Panc1 (cell line): ENCODE measurements around the gene TRIM33. TPM values are rescaled to one million over a fixed set of nuclear protein-coding genes. Genes with fewer than 3 reads are reported as not detected.

Experiments used
- ATAC-seq: fragments of 200-7000 bp; cut with Tn5 transposase; 2 replicates; pipeline ENCODE4 v1.9.1; 2020; ENCODE audit warnings: mild to moderate bottlenecking, moderate library complexity
- BruUV-seq: library from RNA; stranded (reverse); fragments of 400-500 nt; replicated peaks from 2 replicates; lab custom pipeline; 2021; lab: Mats Ljungman, UMichigan
- CTCF ChIA-PET: fragments of 300-600 bp; sonication (Branson Sonifier 250); formaldehyde crosslinking; loops from one replicate; lab custom pipeline; 2022; ENCODE audit warnings: antibody characterized with exemption; lab: Charles Lee
- POLR2A ChIA-PET: fragments of 300-600 bp; sonication (Branson Sonifier 250); formaldehyde crosslinking; loops from one replicate; lab custom pipeline; 2022; ENCODE audit warnings: antibody characterized with exemption; lab: Charles Lee
- DNase-seq: peaks from one replicate; pipeline ENCODE4 v3.0.0-alpha.2; 2010; ENCODE audit warnings: low read depth, low spot score
- H3K27ac ChIP-seq: 2 replicates; pipeline ENCODE4 v1.5.1; 2011; ENCODE audit warnings: mild to moderate bottlenecking, low read length, inconsistent platforms
- H3K27me3 ChIP-seq: fragments of 200-500 bp; sonication (Bioruptor generic); 2 replicates; pipeline ENCODE4 v1.6.0; 2014; ENCODE audit warnings: low read length, inconsistent platforms; ENCODE audit not compliant: control insufficient read depth, insufficient read depth
- H3K36me3 ChIP-seq: fragments of 200-500 bp; sonication (Bioruptor generic); 2 replicates; pipeline ENCODE4 v1.5.1; 2014; ENCODE audit warnings: inconsistent platforms, mild to moderate bottlenecking, low read length, moderate library complexity; ENCODE audit not compliant: control insufficient read depth, insufficient read depth
- H3K4me1 ChIP-seq: 2 replicates; pipeline ENCODE4 v1.5.1; 2011; ENCODE audit warnings: inconsistent platforms, mild to moderate bottlenecking, low read length, moderate library complexity; ENCODE audit not compliant: control insufficient read depth, insufficient read depth
- H3K4me3 ChIP-seq, 2 experiments: 2 replicates each; pipeline ENCODE4 v1.5.1; 2011 to 2012; ENCODE audit warnings: low read depth in 2 of 2, low read length in 2 of 2, mild to moderate bottlenecking in 2 of 2, inconsistent platforms in 1 of 2, moderate library complexity in 1 of 2
- H3K9me3 ChIP-seq: fragments of 200-500 bp; sonication (Bioruptor generic); 2 replicates; pipeline ENCODE4 v1.5.1; 2014; ENCODE audit warnings: low read depth, mild to moderate bottlenecking, inconsistent platforms, low read length, moderate library complexity; ENCODE audit not compliant: control insufficient read depth, insufficient read depth
- CTCF ChIP-seq: fragments of 450-650 bp; IDR thresholded peaks from 2 replicates; pipeline ENCODE4 v1.5.1; 2017; ENCODE audit warnings: mild to moderate bottlenecking
- POLR2AphosphoS5 ChIP-seq: IDR thresholded peaks from 2 replicates; pipeline ENCODE4 v1.6.1; 2012; ENCODE audit warnings: mild to moderate bottlenecking, low read depth, low read length, moderate library complexity
- REST ChIP-seq, 2 experiments: IDR thresholded peaks; 2 replicates each; pipeline ENCODE4 v1.6.1; 2011 to 2012; ENCODE audit warnings: low read depth in 2 of 2, control low read depth in 1 of 2, low read length in 1 of 2, mild to moderate bottlenecking in 1 of 2, moderate library complexity in 1 of 2; ENCODE audit not compliant: insufficient read depth in 1 of 2
- SIN3A ChIP-seq: IDR thresholded peaks from 2 replicates; pipeline ENCODE4 v1.6.1; 2012; ENCODE audit warnings: low read depth, mild to moderate bottlenecking, low read length, moderate library complexity, borderline replicate concordance; ENCODE audit not compliant: insufficient read depth
- TCF7L2 ChIP-seq: IDR thresholded peaks from 2 replicates; pipeline ENCODE4 v1.6.1; 2011; ENCODE audit warnings: mild to moderate bottlenecking, low read depth, low read length, inconsistent platforms
- in situ Hi-C: cut with HindIII; loops from 2 replicates; pipeline ENCODE4 v1.10.0; 2016; ENCODE audit warnings: low sequenced_read_pairs, low pct_unique_long_range_greater_than_20kb
- intact Hi-C: fragments of 100-400 bp; cut with micrococcal nuclease; formaldehyde crosslinking; loops from one replicate; pipeline ENCODE4 v1.10.0; 2022; ENCODE audit not compliant: unreplicated experiment
- total RNA-seq: library from RNA; stranded (reverse); gene quantifications from one replicate; pipeline ENCODE4 v1.2.1, GENCODE V29; 2021; ENCODE audit not compliant: unreplicated experiment

TRIM33 gene
- total RNA-seq, 1 experiment from 2014 or later = 22.2 TPM

GRCh38 chr1:114386129-114387009, 124.6 kb downstream of the TRIM33 start:
- no peak overlapping the region for H3K4me3 ChIP-seq
- no peaks in the 10 kb centered on the region for H3K9me3 ChIP-seq
- H3K27me3 ChIP-seq = no peaks in the 10 kb centered on the region
- no peak for DNase-seq
- no peaks in the 10 kb centered on the region for H3K36me3 ChIP-seq
- CTCF ChIA-PET = interaction anchor here (0.5 to 0.6 kb wide), 2 partner anchors 13 to 601 kb away, joined by 6 to 15 read pairs; no protein-coding TSS in a partner anchor
- H3K27ac ChIP-seq = no peak overlapping the region
- intact Hi-C loops (no loop called here), in situ Hi-C loops (no loop called here)
- no peaks in the 10 kb centered on the region for H3K4me1 ChIP-seq
- TF ChIP-seq REST (IDR thresholded peaks at IDR 0.05; ENCODE audit: insufficient read depth in 1 of 2, low read depth in 2 of 2, low read length in 1 of 2) (no peak), CTCF (no peak), POLR2AphosphoS5 (no peak), TCF7L2 (no peak), SIN3A (no peak)
- POLR2A ChIA-PET = no interaction called here
- BruUV-seq = no TSS peak
- no peak for ATAC-seq

- no TSS peak for BruUV-seq
- CTCF ChIA-PET = no interaction called here
- intact Hi-C loops = no loop called here
- no peak overlapping the region for H3K4me3 ChIP-seq
- in situ Hi-C loops = no loop called here
- no peaks in the 10 kb centered on the region for H3K9me3 ChIP-seq
- no peaks in the 10 kb centered on the region for H3K27me3 ChIP-seq
- no peaks in the 10 kb centered on the region for H3K36me3 ChIP-seq
- DNase-seq (no peak), ATAC-seq (no peak)
- no peak for TF ChIP-seq REST (IDR thresholded peaks at IDR 0.05; ENCODE audit: insufficient read depth in 1 of 2, low read depth in 2 of 2, low read length in 1 of 2)
- TF ChIP-seq POLR2AphosphoS5 = no peak
- TF ChIP-seq TCF7L2 = no peak
- no peak for TF ChIP-seq SIN3A
- TF ChIP-seq CTCF = no peak
- H3K27ac ChIP-seq = no peak overlapping the region
- POLR2A ChIA-PET = interaction anchor here (0.7 kb wide), 1 partner anchor 163 kb away, joined by 3 read pairs; no protein-coding TSS in a partner anchor
- no peaks in the 10 kb centered on the region for H3K4me1 ChIP-seq
Observed at GRCh38 chr1:114384922-114385321, 126.1 kb downstream of the TRIM33 start.
